ENCODE results near the gene NLGN1. TPM values are rescaled to one million over a fixed set of nuclear protein-coding genes. Genes with fewer than 3 reads are reported as not detected.

NLGN1 gene
- total RNA-seq, 3 donors from 2014 or later, result 4.4 to 12.3 (median 6.9) TPM

DNA sequence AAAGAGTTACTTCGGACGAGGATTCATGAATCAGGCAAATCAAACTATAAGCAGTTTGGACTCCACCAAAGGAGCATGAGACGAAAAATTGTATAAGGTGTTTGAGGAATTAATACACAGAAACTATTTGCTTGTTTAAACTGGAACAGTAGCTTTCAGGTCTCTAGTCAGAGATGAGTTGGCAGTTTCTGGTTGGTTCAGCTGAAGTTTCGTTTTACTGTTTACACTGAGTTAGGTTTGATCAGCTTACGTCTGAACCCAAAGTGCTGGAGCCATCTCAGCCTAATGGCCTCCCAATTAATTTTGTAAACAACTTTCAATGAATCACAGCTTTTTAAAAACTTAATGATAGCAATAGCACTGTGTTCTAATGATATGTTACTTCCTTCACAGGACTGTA is 703.7 kb downstream of the NLGN1 start:
- intact Hi-C loops (cut with DNase I; ENCODE audit: low total_unique reads), result no loop called here
- Histone ChIP-seq H3K36me3 (no peaks in the 10 kb centered on the region), H3K27me3 (no peaks in the 10 kb centered on the region), H3K27ac (no peak overlapping the region), H3K9me3 (no peaks in the 10 kb centered on the region), H3K4me3 (no peak overlapping the region), H3K4me1 (no peaks in the 10 kb centered on the region)
- DNase-seq (ENCODE audit: low spot score in 2 of 2), result no peak
- TF ChIP-seq POLR2AphosphoS5 (IDR thresholded peaks at IDR 0.05), result no peak
- no peak for TF ChIP-seq POLR2A (IDR thresholded peaks at IDR 0.05)
- TF ChIP-seq, protein P1, sequence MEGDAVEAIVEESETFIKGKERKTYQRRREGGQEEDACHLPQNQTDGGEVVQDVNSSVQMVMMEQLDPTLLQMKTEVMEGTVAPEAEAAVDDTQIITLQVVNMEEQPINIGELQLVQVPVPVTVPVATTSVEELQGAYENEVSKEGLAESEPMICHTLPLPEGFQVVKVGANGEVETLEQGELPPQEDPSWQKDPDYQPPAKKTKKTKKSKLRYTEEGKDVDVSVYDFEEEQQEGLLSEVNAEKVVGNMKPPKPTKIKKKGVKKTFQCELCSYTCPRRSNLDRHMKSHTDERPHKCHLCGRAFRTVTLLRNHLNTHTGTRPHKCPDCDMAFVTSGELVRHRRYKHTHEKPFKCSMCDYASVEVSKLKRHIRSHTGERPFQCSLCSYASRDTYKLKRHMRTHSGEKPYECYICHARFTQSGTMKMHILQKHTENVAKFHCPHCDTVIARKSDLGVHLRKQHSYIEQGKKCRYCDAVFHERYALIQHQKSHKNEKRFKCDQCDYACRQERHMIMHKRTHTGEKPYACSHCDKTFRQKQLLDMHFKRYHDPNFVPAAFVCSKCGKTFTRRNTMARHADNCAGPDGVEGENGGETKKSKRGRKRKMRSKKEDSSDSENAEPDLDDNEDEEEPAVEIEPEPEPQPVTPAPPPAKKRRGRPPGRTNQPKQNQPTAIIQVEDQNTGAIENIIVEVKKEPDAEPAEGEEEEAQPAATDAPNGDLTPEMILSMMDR (IDR thresholded peaks at IDR 0.05), result no peak

DNA sequence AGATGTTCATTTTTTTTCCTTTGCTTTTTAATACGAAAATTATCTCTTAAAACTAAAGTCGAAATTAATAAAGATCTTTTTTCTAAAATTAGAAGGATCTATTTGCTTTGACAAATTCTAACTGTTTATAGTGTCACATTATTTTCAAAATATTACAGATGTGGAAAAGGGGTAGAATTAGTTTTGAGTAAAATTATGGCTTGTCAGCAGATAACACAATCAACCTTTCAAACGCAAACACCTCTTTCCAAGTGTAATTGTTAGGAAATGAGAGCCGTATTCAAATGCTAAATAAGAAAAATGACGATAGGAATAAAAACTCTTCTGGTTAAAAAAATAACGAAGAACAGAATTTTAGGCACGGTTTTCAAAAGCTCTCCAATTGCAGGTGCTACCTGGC is 704.7 kb downstream of the NLGN1 start:
- H3K27me3 ChIP-seq, result no peaks in the 10 kb centered on the region
- H3K27ac ChIP-seq, result no peak overlapping the region
- no peaks in the 10 kb centered on the region for H3K9me3 ChIP-seq
- no peak for DNase-seq (ENCODE audit: low spot score in 2 of 2)
- TF ChIP-seq, protein P1 (IDR thresholded peaks at IDR 0.05), result no peak
- no peak for TF ChIP-seq POLR2AphosphoS5 (IDR thresholded peaks at IDR 0.05)
- TF ChIP-seq POLR2A (IDR thresholded peaks at IDR 0.05), result no peak
- no peaks in the 10 kb centered on the region for H3K36me3 ChIP-seq
- intact Hi-C loops (cut with DNase I; ENCODE audit: low total_unique reads), result no loop called here
- no peak overlapping the region for H3K4me3 ChIP-seq
- no peaks in the 10 kb centered on the region for H3K4me1 ChIP-seq

DNA sequence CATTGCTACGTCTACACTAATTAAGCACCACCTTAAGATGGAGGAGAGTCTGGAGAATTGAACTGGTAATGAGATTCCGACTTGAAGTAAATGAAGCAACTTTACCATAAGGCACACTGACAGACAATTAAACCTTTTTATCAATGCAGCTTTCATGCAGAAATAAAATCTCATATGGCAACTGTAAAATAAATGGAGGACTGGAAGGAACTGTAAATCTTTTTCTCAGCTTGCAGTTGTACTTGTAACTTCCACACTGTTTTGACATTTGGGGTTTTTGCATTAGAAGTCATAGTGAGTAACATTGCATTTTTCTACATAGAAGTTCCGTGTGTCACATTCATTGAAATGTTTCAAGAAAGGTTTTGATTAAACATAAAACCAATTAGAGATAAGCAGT is 705.3 kb downstream of the NLGN1 start:
- no peaks in the 10 kb centered on the region for H3K9me3 ChIP-seq
- no peaks in the 10 kb centered on the region for H3K27me3 ChIP-seq
- no peaks in the 10 kb centered on the region for H3K36me3 ChIP-seq
- no peak for DNase-seq (ENCODE audit: low spot score in 2 of 2)
- no peak for TF ChIP-seq POLR2A (IDR thresholded peaks at IDR 0.05)
- TF ChIP-seq, protein P1 (IDR thresholded peaks at IDR 0.05), result no peak
- TF ChIP-seq POLR2AphosphoS5 (IDR thresholded peaks at IDR 0.05), result no peak
- intact Hi-C loops (cut with DNase I; ENCODE audit: low total_unique reads), result no loop called here
- H3K4me1 ChIP-seq, result no peaks in the 10 kb centered on the region
- no peak overlapping the region for H3K27ac ChIP-seq
- H3K4me3 ChIP-seq, result no peak overlapping the region

DNA sequence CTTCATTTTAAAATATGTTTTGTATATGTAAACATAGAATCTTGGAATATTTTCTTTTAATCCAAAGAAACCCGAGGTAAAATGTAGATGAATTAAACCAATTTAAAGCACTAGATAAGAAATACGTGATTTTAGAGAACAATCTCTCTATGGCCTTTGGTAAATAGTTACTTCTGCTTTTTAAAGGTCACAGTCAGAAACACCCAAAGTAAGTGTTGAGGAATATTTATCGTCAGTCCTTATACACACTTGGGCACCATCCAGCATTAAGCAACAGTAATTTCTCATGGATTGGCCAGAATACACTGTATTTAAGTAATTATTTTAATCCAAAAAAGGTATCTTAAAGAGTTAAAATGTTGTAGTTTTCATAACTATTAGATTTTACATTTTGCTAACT is 713.2 kb downstream of the NLGN1 start:
- H3K4me3 ChIP-seq, result no peak overlapping the region
- DNase-seq (ENCODE audit: low spot score in 2 of 2), result no peak
- H3K9me3 ChIP-seq, result peaks cover 0 to 8% of the 10 kb centered on the region in 2 donors
- H3K27me3 ChIP-seq, result no peaks in the 10 kb centered on the region
- intact Hi-C loops (cut with DNase I; ENCODE audit: low total_unique reads), result no loop called here
- no peak overlapping the region for H3K27ac ChIP-seq
- TF ChIP-seq POLR2A (IDR thresholded peaks at IDR 0.05) (no peak), POLR2AphosphoS5 (IDR thresholded peaks at IDR 0.05) (no peak)
- TF ChIP-seq, protein P1 (IDR thresholded peaks at IDR 0.05), result no peak
- H3K4me1 ChIP-seq, result no peaks in the 10 kb centered on the region
- no peaks in the 10 kb centered on the region for H3K36me3 ChIP-seq

DNA sequence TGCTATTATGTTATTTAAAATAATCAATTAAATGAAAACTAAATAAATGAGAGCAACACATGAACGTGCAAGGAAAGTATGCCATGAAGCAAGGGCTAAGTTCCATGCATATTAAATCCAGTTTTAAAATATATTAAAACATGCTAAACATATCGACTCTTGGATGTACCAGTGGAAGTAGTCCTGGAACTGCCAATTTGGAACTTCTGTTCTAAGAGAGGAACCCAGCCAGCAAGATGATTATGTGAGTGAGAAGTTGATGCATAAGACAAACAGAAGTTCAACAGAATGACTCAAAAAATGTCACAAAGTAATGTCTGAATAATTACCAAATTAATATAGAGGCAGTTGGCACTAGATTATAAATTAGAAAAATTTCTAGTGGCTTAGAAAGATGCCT is 714.2 kb downstream of the NLGN1 start:
- intact Hi-C loops (cut with DNase I; ENCODE audit: low total_unique reads), result no loop called here
- Histone ChIP-seq H3K36me3 (no peaks in the 10 kb centered on the region), H3K27me3 (no peaks in the 10 kb centered on the region), H3K4me3 (no peak overlapping the region), H3K27ac (no peak overlapping the region), H3K4me1 (no peaks in the 10 kb centered on the region), H3K9me3 (peaks cover 0 to 8% of the 10 kb centered on the region in 2 donors)
- no peak for DNase-seq (ENCODE audit: low spot score in 2 of 2)
- no peak for TF ChIP-seq POLR2AphosphoS5 (IDR thresholded peaks at IDR 0.05)
- TF ChIP-seq, protein P1 (IDR thresholded peaks at IDR 0.05), result no peak
- TF ChIP-seq POLR2A (IDR thresholded peaks at IDR 0.05), result no peak
